Measurements from ENCODE around the gene ZSCAN18. TPM values are rescaled to one million over a fixed set of nuclear protein-coding genes. Genes with fewer than 3 reads are reported as not detected.

Gene ZSCAN18
- polyA plus RNA-seq, 3 donors: 1.1 to 4.1 (median 2.3) TPM

- H3K27ac ChIP-seq (ENCODE audit: low read depth in 1 of 2, low read length in 2 of 2): no peak overlapping the region
- WGBS (ENCODE audit: insufficient coverage): 9% methylated on average over 75 of the region's 77 CpGs
- Mint-ChIP-seq H3K36me3 (no peaks in the 10 kb centered on the region), H3K4me3 (no peak overlapping the region), H3K9me3 (peaks cover 55 to 93% (median 89%) of the 10 kb centered on the region in 7 donors), H3K27me3 (ENCODE audit: low read depth in 3 of 3) (peaks cover 1 to 7% (median 5%) of the 10 kb centered on the region in 3 donors), H3K27ac (no peak overlapping the region), H3K4me1 (no peaks in the 10 kb centered on the region)
- TF ChIP-seq CTCF (IDR thresholded peaks at IDR 0.05): no peak
- H2AFZ ChIP-seq (ENCODE audit: insufficient read depth, low read depth, low read length, poor library complexity, severe bottlenecking): no peak overlapping the region
- peaks cover 80 to 97% of the 10 kb centered on the region in 2 donors for H3K9me3 ChIP-seq (replicated peaks in 1 of 2; ENCODE audit: control insufficient read depth in 1 of 2, insufficient read depth in 1 of 2, low read length in 2 of 2)
- H3K9ac ChIP-seq (ENCODE audit: insufficient read depth, low read length, poor library complexity, severe bottlenecking): no peak overlapping the region
- no peak for DNase-seq
- no peaks in the 10 kb centered on the region for H3K27me3 ChIP-seq (ENCODE audit: control insufficient read depth in 2 of 2, insufficient read depth in 2 of 2, low read length in 2 of 2)
- H3K79me2 ChIP-seq (ENCODE audit: insufficient read depth, low read length): no peaks in the 10 kb centered on the region
- intact Hi-C loops (cut with micrococcal nuclease): no loop called here
- H4K20me1 ChIP-seq (ENCODE audit: insufficient read depth, low read length): no peaks in the 10 kb centered on the region
- H3K4me2 ChIP-seq (replicated peaks; ENCODE audit: extremely low read depth, low read length, poor library complexity, severe bottlenecking): no peak overlapping the region
- no peaks in the 10 kb centered on the region for H3K36me3 ChIP-seq (replicated peaks in 1 of 2; ENCODE audit: control insufficient read depth in 1 of 2, insufficient read depth in 2 of 2, low read length in 2 of 2)
- H3K4me3 ChIP-seq (replicated peaks in 1 of 3; ENCODE audit: low read depth in 2 of 3, low read length in 3 of 3): peak overlapping the region in 1 of 3 experiments; percentile 41
- H3K4me1 ChIP-seq (ENCODE audit: control insufficient read depth in 1 of 2, insufficient read depth in 2 of 2, low read length in 2 of 2): no peaks in the 10 kb centered on the region
Observed at GRCh38 chr19:58117841-58118575, 20.0 kb upstream of the ZSCAN18 start.

GRCh38 chr19:58108546-58108817 lies 10.5 kb upstream of the ZSCAN18 start:
- Histone ChIP-seq H3K4me2 (replicated peaks; ENCODE audit: extremely low read depth, low read length, poor library complexity, severe bottlenecking) (no peak overlapping the region), H3K9ac (ENCODE audit: insufficient read depth, low read length, poor library complexity, severe bottlenecking) (no peak overlapping the region), H3K9me3 (replicated peaks in 1 of 2; ENCODE audit: control insufficient read depth in 1 of 2, insufficient read depth in 1 of 2, low read length in 2 of 2) (peaks cover 86 to 96% of the 10 kb centered on the region in 2 donors), H3K4me3 (replicated peaks in 1 of 3; ENCODE audit: low read depth in 2 of 3, low read length in 3 of 3) (no peak overlapping the region), H4K20me1 (ENCODE audit: insufficient read depth, low read length) (no peaks in the 10 kb centered on the region), H2AFZ (ENCODE audit: insufficient read depth, low read depth, low read length, poor library complexity, severe bottlenecking) (no peak overlapping the region), H3K36me3 (replicated peaks in 1 of 2; ENCODE audit: control insufficient read depth in 1 of 2, insufficient read depth in 2 of 2, low read length in 2 of 2) (no peaks in the 10 kb centered on the region), H3K79me2 (ENCODE audit: insufficient read depth, low read length) (no peaks in the 10 kb centered on the region), H3K27me3 (ENCODE audit: control insufficient read depth in 2 of 2, insufficient read depth in 2 of 2, low read length in 2 of 2) (no peaks in the 10 kb centered on the region), H3K27ac (ENCODE audit: low read depth in 1 of 2, low read length in 2 of 2) (no peak overlapping the region), H3K4me1 (ENCODE audit: control insufficient read depth in 1 of 2, insufficient read depth in 2 of 2, low read length in 2 of 2) (no peaks in the 10 kb centered on the region)
- H3K9me3 Mint-ChIP-seq: peaks cover 39 to 96% (median 92%) of the 10 kb centered on the region in 7 donors
- TF ChIP-seq CTCF (IDR thresholded peaks at IDR 0.05): no peak
- H3K4me3 Mint-ChIP-seq: no peak overlapping the region
- intact Hi-C loops (cut with micrococcal nuclease): no loop called here
- peaks cover 0 to 1% (median 0%) of the 10 kb centered on the region in 3 donors for H3K27me3 Mint-ChIP-seq (ENCODE audit: low read depth in 3 of 3)
- H3K36me3 Mint-ChIP-seq: no peaks in the 10 kb centered on the region
- no peaks in the 10 kb centered on the region for H3K4me1 Mint-ChIP-seq
- no peak overlapping the region for H3K27ac Mint-ChIP-seq
- WGBS (ENCODE audit: insufficient coverage): 100% methylated on average over 2 of the region's 3 CpGs
- DNase-seq: no peak
